Endometrial microvascular endothelial cells (primary cell): Measurements from ENCODE around the gene RHPN2. TPM values are rescaled to one million over a fixed set of nuclear protein-coding genes. Genes with fewer than 3 reads are reported as not detected.
"Not testable (repeated sequence)": the region's sequence is repeated elsewhere in the genome, so short reads cannot be mapped to it uniquely, and the experiment has no call there.

Source experiments
- in situ Hi-C: cut with HindIII; loops from 2 replicates; pipeline ENCODE4 v1.10.0; 2017; ENCODE audit warnings: low sequenced_read_pairs, low pct_unique_long_range_greater_than_20kb; ENCODE audit errors: inconsistent ontology term
- total RNA-seq: library from RNA; depleted of rRNA; stranded (reverse); fragments of >200 nt; gene quantifications from one replicate; pipeline ENCODE4 v1.2.3, GENCODE V29; 2015; ENCODE audit errors: inconsistent ontology term

Gene RHPN2
- total RNA-seq, 1 donor from 2014 or later, result 1.1 TPM

DNA sequence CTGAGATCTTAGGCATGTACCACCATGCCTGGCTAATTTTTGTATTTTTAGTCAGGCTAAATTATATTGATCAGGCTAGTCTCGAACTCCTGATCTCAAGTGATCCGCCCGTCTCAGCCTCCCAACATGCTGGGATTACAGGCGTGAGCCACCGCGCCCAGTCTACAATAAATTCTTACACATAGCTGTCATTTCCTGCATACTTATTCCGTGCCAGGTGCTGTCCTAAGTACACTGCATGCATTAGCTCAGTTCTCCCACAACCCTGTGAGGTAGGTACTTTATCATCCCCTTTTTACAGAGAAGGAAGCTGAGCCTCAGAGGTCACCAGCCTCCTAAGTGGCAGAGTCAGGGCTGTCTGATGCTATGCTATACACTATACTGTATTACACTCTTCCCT lies 7.2 kb upstream of the RHPN2 start:
- in situ Hi-C loops, result no loop called here

GRCh38 chr19:33067121-33067520 lies 2.4 kb upstream of the RHPN2 start:
- in situ Hi-C loops, result no loop called here

- in situ Hi-C loops, result no loop called here
These were observed 1.9 kb upstream of the RHPN2 start for GRCh38 chr19:33066543-33066942.

DNA sequence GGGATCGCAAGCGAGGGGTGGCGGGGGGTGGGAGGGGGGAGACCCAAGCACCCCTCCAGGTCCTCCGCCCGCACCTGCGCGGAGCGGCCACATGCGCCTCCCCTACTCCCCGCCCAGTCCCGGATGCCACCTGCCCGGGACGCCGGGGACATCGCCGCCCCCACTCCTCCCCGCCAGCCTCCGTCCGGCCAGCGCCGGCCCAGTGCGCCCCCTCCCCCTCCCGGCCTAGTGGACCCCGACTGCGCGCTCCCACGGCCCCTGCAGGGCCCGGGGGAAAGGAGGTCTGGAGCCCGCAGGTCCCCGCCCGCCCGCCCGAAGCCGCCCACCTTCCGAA lies 263 bp downstream of the RHPN2 start:
- in situ Hi-C loops, result no loop called here

DNA sequence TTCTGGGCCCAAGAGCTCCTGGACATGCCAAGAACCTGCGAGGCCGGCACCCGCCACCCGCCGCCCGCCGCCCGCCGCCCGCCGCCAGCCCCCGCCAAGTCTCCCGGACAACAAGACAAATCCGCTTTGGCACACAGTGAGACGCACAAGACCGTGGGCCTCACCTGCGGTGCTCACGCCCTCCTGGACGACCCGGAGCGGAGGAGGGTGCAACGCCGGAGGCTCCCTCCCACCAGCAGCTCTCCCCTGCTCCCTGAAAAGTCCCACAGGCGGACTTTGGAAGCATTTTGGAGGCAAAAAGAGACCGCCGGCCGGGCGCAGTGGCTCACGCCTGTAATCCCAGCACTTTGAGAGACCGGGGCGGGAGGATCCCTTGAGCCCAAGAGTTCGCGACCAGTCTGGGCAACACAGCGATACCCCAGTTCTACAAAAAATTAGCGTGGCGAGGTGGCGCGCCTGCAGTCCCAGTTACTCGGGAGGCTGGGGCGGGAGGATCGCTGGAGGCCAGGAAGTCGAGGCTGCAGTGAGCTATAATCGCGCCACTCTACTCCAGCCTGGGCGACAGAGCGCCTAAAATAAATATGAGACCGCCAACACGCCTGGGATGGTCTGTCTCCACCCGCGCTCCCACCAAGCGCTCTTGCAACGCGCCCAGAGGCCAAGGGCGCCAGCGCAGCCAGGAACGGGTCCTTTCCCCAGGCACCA lies 783 bp downstream of the RHPN2 start:
- in situ Hi-C loops, result no loop called here

GRCh38 chr19:33063356-33063752 lies 1.3 kb downstream of the RHPN2 start:
- in situ Hi-C loops, result no loop called here

DNA sequence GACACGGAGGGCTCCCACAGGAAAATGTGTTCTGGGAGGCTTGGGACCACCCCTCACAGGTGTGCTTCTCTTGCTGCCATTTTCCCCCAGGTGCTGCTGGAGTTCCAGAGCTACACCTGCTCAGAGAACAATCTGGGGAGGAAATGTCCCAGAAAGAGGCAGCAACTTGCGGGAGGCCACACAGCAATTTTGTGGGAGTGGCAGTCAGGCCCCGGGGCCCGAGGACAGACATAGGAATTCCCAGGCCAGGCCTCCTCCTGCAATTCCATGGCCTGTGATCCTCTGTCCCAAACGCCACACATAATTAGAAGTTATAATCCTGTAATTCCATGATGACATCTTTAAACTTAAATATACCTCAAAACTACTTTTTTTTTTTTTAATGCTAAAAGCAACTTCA lies 1.8 kb downstream of the RHPN2 start:
- in situ Hi-C loops, result no loop called here

- in situ Hi-C loops, result no loop called here
These were observed 4.1 kb downstream of the RHPN2 start for GRCh38 chr19:33060586-33060985.

- in situ Hi-C loops, result no loop called here
These were observed 9.0 kb downstream of the RHPN2 start for GRCh38 chr19:33055718-33056117.

DNA sequence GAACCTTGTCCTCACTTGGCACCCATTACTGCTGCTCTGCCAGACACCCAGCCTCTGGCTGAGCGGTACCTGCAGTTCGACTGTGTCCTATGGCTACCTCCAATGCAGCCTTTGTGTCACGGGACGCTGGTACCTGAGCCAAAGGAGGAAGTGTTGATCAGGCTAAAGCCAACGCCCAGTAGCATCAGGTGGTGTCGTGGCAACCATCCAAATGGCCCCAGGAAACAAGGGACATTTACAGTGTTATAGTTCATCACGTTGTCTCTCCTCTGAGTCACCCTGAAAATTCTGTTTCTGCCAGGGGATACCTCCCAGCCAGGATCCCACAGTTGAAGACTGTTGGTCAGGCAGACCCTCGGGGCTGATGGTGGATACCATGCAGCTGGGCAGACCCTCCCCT lies 10.1 kb downstream of the RHPN2 start:
- in situ Hi-C loops, result no loop called here

- in situ Hi-C loops, result no loop called here
These were observed 12.2 kb downstream of the RHPN2 start for GRCh38 chr19:33052352-33052972.

- in situ Hi-C loops, result no loop called here
These were observed 14.6 kb downstream of the RHPN2 start for GRCh38 chr19:33050110-33050509.

DNA sequence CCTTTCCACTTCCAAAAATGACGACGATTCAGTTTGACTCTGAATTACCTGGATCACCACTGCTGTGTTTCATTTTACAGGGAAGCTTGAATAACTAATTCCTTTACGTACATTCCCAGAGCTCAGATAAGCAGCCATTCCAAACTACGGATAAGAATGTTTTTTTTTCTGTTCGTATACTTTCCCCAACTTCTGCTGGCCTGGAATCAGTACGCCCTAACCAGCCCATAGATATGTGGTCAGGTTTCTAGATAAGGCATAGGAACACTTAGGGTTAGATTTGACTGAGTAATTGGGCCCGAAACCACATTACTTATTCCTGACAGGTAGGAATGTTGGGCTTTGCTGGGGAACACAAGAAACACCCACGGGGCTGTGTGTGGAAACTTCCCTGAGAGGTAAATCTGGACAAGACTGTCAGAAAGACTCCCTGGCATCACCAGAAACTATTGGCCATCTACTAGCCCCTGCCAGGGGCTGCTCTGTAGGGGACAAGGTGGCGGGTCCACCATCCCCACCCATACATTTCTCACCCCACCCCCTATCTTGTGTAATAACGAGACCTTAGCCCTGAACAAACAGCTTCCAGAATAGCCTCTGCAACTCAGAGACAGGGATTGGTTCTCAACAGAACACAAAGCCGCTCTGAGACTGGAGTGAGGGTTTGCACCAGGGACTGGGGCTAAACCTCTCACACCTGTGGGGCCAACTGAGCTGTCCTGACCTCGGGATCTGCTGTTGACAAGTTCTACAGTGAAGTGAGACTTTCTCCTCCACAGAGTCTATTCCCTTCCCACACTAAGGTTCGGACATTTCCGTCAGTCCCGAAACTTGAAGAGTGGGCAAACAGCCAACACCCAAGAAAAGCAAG lies 15.6 kb downstream of the RHPN2 start:
- in situ Hi-C loops, result no loop called here

DNA sequence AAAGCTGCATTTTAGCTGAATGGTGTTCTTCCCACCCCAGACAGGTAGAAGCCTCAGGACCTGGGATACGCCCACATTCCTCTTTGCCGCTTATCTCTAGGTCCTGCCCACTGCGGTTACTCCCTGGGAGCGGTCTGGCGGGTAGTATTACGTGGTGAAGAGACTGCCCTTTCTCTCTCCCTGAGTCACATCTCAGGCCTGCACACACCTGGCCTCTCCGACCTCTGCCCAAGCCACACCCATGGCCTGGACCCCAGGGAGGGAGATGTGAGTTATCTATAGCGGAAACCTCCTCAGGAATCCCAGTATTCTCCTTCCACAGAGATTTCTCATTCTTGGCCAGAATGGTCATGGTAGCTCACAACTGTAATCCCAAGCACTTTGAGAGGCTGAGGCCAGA lies 17.3 kb downstream of the RHPN2 start:
- in situ Hi-C loops, result no loop called here

DNA sequence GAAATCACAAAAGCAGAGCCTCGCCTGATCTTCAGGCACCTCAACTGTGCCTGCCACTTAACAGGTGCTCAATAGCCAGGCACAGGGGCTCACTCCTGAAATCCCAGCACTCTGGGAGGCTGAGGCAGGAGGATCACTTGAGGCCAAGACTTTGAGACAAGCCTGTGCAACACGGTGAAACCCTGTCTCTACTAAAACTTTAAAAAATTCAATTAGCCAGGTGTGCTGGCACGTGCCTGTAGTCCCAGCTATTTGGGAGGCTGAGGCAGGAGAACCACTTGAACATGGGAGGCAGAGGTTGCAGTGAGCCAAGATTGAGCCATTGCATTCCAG lies 22.9 kb downstream of the RHPN2 start:
- in situ Hi-C loops, result not testable (repeated sequence)

DNA sequence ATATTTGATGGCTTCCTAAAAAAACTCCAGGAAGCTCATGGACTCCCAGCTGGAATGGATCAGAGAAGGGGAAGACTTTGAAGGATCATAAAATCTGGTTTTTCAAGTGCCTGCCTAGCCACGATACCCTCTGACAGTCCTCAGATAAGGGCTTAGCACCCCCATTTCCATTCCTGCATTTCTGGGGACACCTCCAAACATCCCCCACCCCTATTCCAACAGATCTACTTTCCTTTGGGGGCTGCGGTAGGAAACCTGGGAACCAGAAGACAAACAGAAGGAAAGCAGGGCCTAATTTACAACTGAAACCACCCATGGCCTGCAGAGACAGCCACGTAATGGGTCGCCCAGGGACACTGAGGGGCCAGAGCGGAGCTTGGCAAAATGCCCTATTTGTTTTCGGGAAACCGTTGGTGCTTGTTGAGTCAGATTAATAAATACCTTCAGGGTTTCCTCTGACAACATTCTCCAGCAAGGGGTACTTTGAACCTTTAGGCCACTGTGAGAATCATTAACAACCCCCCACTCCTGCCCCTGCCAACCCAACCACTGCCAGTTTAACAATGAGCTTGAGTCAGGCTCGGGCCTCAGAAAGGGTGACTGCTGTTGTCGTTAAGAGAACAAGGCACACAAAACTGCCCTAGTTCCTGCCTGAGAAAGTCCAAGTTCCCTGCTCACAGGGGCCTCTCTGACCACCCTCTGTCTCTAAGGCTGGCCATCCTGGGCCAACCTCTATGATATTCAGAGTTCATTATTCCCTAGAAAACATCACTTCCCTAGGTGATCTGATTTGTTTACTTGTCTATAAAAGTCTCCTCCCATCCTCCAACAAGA lies 23.5 kb downstream of the RHPN2 start:
- in situ Hi-C loops, result no loop called here

DNA sequence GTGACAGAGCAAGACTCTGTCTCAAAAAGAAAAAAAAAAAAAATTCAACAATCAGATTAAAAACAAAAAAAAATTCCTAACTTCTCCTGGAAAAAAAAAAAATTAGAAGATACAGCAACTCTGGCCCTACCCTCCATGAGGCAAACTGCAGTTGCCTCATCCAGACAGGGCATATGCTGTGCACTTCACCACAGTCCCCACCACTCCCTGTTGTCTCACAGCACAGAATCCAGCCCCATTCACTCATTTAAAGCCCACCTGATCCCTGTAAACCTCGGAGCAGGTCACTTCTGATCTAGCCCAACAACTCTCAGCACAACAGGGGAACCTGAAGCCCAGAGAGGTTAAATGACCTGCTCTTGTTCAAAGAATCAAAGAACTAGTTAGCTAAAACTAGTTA lies 24.9 kb downstream of the RHPN2 start:
- in situ Hi-C loops, result no loop called here

DNA sequence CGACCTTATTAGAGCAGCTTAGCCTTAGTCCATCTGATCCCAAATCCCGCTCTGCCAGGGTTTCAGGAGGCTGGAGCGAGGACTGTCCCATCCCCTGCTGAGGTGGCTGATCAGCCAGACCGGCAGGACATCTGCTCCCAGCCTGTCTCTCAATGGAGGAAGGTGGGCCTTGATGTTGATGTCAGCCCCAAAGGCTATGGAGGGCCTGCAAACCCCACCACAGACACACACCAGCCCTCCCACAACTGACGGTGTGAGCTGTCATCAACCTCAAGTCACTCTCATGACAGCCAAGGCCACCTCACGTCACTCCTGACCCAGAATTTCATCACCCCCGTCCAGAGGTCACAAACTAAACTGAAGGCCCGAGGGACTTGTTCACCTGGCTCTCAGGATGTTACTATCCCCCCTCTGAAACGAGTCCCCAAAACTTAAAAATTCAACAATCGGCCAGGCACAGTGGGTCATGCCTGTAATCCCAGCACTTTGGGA lies 25.5 kb downstream of the RHPN2 start:
- in situ Hi-C loops, result no loop called here
